HG03575 (cell line): ENCODE measurements around the gene DHRS12.

Experiments used
- ATAC-seq: cut with Tn5 transposase; IDR thresholded peaks from one replicate; pipeline ENCODE4 v1.9.1; 2021; ENCODE audit not compliant: unreplicated experiment, insufficient number of reproducible peaks, low FRiP score; ENCODE audit errors: extremely low read depth

Gene DHRS12

DNA sequence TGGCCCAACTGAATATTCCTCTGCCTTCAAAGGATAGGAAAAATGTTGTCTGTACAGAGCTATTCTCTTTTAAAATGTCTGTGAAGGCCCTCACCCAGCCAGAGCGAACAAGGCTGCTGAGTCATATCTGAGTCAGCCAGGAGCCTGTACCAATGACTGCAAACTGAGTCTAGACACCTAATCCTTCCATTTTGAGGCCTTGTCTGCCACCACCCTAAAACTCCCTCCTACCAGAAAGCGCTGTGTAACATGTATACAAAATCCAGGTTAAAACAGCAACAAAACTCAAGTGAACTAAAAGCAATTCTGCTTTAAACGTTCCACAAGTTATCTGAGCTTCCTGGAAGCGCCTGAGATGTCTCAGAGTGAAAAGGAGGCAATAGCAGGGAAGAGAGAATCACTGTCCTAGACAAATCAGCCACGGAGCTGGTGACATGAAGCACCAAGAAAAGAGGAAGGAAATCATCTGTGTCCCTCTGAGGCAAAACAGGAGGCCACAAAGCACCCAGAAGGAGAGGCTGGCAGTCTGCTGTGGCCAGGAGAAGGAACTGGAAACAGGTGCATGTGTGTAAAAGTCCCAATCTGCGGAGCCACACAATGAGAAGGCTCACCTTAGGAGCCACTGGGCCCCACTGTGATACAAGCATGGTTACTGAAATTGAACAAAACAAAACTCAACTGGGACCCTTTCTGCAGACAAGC lies 10.2 kb downstream of the DHRS12 start:
- ATAC-seq = peak; percentile 52

DNA sequence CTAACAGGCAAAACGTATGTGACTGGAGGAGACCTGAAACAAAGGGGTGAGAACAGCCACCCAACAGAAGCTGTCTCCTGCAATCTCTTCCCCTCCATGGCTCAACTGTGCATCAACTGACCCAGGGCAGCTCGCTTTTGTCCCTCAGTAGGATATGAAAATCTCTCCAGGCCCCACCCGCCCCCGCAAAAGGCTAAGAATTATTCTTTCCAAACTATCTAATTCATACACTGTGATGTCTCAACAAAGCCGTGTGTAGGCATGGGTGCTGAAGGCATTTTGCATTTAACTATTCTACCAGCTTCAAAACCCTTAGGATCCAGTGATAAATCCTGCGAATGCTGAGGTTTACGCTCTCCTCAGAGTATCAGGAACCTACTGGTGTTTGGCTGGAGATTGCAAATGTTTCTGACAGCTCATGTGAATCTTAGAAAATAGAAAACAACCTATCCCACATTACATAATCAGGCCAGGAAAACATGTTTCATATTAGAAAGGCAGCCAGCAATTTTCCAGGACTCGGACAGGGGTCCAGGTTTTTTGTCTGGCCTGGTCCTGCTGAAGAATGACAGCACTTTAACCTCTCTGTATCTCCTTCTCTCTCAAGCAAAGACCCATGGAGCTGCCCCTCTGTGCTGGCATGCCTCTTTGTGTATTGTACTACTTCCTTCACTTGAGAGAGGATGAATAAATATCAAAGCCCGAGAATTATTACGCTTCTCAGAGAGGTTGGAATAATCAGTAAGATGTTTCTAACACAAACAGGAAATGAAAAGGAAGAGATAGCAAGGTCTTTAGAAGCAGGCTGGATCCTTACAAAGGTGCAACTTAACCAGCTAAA lies 17.3 kb downstream of the DHRS12 start:
- no peak for ATAC-seq

DNA sequence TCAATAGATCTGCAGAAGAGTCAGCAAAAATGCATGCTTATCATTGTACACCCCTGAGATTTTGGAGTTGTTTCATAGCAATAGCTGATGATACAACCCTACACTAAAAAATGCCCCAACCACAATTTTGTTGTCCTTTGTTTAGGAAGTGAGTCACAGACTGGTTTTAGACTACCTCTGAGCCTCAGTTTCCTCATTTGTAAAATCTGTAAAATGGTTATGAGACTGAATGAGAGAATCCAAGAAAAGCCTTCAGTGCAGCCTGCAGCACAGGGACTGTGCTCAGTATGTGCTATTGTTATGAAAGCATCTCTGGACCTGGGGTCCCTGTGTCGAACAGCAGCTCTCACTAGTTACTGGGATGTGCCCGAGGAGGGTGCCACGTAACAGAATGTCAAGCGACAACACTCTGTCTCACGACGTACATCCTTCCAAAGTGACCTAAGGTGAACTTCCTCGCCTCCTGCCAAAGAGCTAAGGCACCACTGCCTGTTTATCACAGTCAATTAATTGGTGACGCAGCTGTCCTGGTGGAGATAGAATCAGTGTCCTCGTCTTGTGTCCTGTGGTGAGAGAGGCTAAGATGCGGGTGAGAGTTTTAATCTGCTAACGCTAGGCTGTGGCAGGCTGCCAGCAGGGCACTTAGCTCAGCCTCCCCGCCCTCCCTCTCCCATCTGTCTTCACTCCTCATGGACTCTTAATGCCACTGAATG lies 18.1 kb downstream of the DHRS12 start:
- ATAC-seq = no peak

DNA sequence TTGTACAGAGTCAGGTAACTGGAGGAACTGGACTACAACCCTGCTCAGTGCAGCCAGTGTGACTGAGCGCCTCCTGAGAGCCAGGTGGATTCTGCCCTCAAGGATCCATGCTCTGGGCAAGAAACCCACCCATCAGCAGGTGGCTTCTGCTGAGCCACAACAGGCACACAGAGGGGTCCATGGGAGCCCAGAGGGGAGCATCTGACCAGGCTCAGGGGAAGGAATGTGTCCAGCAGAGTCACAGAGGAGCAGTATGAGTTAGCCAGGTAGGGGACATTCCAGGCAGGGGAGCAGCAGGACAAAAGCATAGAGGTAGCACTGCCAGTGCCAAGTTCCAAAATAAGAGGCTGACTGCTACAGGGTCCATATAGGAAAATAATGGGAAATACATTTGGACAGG lies 19.9 kb downstream of the DHRS12 start:
- no peak for ATAC-seq

DNA sequence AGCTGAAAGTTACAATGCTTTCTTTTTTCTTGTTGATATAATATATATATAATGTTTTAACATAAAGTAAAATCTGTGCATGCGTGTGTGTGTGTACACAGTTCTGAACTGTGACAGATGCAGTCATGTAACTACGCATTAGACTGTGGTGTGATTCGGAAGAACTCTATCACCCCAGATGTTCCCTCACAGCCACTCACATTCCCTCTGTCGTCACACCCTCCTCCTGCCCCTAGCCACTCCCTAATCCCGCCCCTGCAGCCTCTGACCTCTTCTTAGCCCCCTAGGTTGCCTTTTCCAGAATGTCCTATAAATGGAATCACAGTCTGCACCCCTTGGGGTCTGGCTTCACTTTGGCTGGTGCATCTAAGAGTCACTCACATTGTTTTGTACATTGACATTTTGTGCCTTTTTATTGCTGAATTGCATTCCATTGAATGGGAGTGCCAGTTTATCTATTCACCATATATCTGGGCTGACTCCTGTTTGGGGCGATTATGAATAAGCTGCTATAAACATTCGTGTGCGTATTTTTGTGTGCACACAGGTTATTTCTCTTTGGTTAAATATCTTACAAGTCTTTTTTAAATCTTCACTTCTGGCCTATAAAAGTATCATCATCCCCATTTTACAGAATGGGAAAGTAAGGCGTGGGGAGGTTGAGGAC lies 20.4 kb downstream of the DHRS12 start:
- no peak for ATAC-seq

DNA sequence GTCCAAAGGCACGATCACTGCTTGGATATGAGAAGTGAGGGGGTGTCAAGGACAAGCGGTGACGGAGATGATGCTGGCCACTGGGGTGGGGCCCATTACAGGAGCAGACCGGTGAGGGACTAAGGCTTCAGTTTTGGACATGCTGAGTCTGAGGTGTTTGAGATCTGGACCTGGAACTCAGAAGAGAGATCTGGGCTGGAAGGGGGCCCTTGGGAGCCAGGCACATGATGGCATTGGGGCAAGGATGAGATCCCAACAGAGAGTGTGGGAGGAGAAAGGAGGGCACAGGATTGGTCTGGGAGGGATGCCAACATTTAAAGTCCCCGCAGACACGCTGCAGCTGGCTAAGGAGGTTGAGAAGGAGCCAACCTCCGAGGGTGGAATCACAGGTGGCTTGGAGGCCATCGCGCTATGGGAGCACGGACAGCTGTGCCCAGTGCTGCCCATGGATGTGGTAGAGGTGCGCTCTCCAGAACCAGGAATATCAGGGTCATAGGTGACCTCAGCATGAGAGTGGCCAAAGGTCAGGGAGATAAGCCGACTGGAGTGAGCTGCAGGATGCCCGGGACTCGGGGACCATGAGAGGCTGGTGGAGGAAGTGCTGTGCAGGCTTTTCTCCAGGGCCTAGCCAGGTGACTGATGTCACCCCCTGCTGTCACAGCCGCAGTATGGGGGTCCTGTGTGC lies 21.8 kb downstream of the DHRS12 start:
- no peak for ATAC-seq

DNA sequence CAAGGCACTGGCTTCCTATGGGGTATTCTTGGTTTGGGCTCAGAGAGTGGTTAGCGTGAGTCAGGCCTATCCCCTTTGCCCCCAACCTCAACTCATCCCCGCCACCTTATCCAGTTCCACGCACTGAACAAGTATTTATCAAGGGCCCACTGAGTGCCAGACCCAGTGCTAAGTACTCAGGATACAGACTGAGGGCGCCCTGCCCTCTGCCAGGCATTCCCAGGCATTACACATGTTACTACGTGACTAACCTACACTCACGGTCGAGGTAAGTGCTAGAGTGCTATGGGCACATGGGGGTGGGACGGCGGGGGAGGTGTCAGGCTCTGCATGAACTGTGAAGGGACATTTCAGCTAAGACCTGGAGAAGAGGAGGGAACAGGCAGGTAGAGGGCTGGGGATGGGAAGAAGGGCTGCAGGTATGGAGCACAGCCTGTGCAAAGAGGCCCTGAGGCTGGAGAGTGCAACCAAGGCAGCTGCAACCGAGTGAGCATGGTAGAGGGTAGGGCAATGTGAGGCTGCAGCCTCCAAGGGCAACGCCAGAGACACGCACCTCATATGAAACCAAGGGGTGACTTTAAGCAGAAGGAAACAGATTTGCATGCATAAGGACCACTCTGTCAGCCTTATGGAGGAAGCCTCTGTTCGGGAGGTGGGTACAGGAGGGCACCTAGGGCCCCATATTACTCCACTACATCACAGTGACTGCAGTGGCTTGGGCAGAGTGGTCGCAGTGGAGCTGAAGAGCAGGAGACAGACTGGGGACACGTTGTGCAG lies 22.5 kb downstream of the DHRS12 start:
- ATAC-seq = no peak

DNA sequence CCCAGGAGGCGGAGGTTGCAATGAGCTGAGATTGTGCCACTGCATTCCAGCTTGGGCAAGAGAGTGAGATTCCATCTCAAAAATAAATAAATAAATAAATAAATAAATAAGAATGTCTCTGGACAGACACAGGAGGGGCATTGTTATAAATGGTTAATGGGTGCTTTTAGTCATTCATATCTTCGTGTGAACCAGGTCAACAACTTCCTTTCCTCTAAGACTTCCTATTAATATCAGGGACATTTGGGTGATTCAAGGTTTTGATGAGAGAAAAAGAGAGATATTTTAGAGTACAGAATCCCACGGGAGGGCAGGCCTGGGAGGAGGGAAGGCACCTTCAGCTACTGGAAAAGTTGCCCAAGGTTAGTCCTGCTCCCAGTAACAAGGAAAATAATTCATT lies 23.9 kb downstream of the DHRS12 start:
- ATAC-seq = no peak

DNA sequence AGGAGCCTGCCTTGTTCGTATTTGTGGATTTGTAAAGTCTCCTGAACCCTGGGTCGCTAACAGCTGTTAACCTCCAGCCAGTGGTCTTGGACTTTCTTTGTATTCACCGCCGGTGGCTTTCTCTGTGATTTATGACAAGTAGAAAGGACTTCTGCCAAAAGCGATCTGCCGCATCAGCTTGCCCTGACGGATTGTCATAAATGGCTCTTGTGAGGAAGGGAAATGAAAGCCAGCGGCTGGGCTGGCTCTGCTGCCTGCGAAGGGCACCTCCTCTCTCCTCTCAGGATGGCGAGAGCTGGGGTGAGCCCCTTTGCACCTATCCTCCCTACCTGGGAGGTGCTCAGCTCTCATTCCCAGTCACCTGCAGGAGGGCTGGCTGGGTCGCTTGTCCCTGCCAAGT lies 25.6 kb downstream of the DHRS12 start:
- no peak for ATAC-seq

DNA sequence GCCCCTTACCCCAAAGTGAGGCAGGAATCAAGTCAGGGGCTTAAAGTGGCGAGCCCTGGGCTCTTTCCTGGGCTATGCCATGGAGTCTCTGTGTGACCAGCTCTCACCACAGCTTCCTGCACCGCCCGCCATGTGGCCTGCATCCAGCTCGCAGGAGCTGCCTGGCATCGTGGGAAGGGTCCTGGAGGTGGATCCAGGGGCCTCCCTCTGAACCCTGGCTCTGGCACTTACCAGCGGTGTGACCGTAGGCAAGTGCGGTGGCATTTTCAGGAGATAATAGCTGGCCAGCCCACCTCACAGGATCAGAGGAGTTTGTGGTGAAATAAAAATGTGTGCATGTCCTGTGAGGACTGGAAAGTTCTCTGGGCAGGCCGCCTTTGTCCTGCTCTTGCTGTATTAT lies 26.0 kb downstream of the DHRS12 start:
- no peak for ATAC-seq

DNA sequence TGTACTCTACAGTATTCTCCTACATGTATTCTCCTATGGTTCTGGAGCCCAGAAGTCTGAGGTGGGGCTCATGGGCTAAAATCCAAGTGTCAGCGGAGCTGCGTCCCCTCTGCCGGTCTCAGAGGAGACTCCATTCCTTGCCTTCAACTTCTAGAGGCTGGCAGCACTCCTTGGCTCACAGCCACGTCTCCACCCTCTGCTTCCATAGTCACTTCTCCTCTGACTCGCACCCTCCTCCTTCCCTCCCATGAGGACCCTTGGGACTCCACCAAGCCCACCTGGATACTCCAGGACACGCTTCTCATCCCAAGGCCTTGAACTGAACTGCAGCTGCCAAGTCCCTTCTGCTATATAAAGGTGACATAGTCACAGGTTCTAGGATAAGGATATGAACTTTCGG lies 27.8 kb downstream of the DHRS12 start:
- no peak for ATAC-seq

DNA sequence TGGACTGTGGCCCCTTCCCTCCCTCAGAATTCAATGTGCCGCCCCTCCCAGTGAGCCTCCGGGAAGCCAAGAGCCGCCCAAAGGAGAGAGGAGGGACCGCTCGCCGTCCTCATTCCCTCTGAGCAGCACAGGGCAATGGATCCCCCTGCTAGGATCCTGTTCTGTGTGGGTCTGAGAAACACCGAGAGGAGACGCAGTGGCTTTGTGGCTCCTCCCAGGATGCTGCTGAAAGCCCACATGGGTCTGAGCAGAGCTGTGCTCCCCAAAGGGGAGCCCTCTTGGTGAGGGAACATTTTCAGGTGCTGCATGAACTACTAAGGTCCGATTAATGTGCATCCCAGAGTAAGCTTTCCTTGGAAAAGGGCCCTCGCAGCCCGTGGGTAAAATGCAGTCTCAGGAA lies 30.4 kb downstream of the DHRS12 start:
- ATAC-seq = no peak

DNA sequence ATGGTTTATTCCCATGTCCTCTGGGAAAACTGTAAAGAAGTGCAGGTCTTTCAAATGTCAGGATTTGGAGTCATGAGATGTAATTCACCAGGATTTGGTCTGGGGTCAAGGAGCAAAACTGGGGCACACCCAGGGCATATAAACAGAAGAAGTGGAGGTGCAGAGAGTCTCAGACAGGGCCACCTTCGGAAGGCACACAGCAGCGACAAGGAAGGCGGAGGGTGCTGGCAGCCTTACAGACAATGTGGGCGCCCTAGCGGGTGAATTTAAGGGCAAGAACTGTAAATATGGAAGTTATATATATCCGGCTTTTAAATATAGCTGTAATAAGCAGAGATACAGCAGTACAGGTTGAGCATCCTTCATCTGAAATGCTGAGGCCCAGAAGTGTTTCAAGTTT lies 31.2 kb downstream of the DHRS12 start:
- no peak for ATAC-seq

DNA sequence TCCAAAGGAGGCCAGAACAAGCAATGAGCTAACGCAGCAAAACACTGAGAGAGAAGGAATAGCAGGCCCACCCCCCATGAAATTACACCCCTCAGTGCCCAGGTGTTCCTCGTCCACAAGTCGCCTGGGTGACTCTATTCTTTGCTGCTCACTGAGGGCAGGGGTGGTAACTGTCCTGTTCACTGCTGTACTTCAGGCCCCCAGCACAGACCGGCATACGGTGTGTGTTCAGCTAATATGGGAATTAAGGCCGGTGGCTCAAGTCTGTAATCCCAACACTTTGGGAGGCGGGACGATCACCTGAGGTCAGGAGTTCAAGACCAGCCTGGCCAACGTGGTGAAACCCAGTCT lies 31.9 kb downstream of the DHRS12 start:
- ATAC-seq = no peak

DNA sequence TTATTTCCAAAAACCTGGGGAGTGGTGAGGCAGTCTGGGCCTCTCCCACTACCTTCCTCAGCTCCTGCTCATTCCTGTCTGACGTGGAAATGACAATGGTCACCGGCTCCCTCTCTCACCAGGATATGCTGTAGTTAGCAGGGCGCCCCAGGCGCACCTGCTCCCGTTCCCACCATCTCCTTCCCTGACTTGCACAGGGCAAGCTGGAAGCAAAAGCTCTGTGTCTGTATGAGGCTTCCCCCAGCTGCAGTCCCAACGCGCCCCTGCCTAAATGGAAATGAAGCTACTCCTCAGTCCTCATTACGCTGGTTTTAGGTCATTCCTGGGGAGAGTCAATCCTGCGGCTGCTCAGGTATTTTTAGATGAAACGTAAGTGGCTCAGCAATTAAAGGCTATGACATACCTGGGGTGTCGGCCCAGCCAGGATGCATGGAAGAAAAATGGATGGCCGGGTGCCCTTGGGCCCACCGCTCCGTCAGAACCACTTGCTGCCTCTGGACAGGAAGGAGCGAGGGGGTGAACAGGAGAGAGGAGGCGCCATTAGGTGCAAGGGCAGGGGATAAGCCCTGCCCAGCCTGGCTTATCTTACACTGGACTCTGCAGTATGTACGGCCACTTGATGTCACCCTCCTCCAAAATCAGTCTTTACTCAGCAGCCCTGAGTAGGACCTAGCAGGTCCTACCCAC lies 32.4 kb downstream of the DHRS12 start:
- ATAC-seq = no peak

DNA sequence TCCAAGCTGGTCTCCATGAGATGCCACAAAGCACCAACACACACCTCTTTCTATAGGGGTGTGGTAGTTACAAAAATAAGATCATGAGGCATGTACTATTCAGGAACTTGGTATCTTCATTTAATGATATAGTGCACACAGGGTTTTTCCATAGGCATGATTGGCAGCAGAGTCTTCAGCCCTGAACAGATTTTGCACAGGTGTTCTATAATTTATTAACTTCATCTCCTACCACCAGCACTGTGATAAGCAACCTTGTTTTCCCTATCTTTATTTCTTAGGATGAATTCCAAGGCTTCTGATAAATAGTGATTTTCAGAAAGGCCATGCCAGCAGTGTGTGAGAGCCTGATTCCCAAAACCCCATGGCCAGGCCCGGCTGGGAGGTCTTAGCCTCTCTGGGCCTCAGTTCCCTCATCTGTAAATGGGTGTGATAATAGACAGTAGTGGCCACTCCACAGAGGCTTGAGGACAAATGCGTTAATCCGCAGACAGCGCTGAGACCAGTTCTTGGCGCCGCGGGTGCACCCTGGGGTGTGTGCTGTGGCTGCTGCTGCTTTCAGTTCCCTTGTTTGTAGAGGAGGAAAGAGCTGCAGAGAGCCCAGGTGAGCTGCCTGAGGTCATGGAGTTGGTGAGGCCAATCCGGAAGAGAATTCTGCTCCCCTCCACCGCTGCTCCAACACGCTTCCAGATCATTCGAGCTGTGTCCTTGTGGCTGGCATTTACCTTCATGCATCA lies 33.1 kb downstream of the DHRS12 start:
- ATAC-seq = no peak

DNA sequence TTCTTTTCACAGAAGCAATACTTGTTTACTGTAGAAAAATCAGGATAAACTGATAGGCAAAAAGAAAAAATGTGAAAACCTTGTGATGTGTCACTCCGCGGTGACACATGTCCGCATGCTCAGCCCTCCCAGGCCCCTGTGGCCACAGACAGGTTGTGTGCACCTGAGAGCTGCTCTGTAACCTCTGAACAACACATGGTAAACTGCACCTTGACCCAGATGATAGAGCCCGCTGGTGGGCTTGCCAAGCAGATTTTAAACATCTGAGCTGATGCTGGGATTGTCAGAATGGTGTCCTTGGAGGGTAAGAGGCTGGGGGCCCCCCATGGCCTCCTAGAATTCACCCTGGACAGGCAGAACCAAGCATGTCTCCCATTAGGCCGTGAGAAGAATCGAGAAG lies 33.8 kb downstream of the DHRS12 start:
- ATAC-seq = no peak
